ENCODE results near the gene BRINP3. TPM values are rescaled to one million over a fixed set of nuclear protein-coding genes. Genes with fewer than 3 reads are reported as not detected.

The BRINP3 gene
- polyA plus RNA-seq, 2 of the 4 experiments (the other 2 are of a cell fraction), result not detected

DNA sequence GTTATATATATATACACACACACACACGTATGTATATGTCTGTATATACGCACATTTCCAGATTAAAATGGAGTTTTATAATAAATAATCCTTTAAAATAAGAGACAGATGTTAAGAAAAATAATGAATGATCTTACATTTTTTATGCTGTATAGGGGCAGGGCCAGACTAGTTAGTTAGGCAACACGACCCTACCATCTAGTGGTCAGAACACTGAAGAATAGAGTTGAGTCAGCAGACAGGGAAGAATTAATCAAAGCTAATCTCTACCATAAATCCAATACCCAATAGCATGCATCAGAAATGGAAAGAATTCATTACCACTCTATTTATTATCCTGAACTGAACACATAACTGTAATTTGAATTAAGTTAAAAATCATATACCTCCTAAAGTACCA lies 156.7 kb downstream of the BRINP3 start:
- WGBS (ENCODE audit: missing lambda C conversion rate), result 61% methylated on average over 3 of the region's 3 CpGs
- Histone ChIP-seq H3K4me2 (no peak overlapping the region), H3K4me3 (no peak overlapping the region), H3K27ac (no peak overlapping the region), H3K4me1 (no peaks in the 10 kb centered on the region), H3K9me3 (no peaks in the 10 kb centered on the region)
- ATAC-seq, result peak; percentile 80 to 84; a peak in 5 of 6 replicates
- no peak for FAIRE-seq
- ChIA-PET POLR2A (no interaction called here), CTCF (interaction anchor here (0.6 to 1.0 kb wide), 7 partner anchors 9 to 713 kb away, joined by 3 to 4 read pairs (median 3); no protein-coding TSS in a partner anchor)
- peak; percentile 66 for TF ChIP-seq SMC3 (IDR thresholded peaks at IDR 0.05)
- peak; percentile 69 for TF ChIP-seq MAFK (IDR thresholded peaks at IDR 0.05; ENCODE audit: partially characterized antibody)
- TF ChIP-seq RFX5 (IDR thresholded peaks at IDR 0.05), result no peak
- peak; percentile 72 to 76 for TF ChIP-seq RAD21 (conservative IDR thresholded peaks at IDR 0.05 in 1 of 2, IDR thresholded peaks at IDR 0.05 in 1 of 2)
- no peak for TF ChIP-seq JUN (IDR thresholded peaks at IDR 0.05)
- TF ChIP-seq CTCF (IDR thresholded peaks at IDR 0.05), result peak; percentile 54
- no peak for TF ChIP-seq KDM5A (IDR thresholded peaks at IDR 0.05)
- TF ChIP-seq, protein P1, sequence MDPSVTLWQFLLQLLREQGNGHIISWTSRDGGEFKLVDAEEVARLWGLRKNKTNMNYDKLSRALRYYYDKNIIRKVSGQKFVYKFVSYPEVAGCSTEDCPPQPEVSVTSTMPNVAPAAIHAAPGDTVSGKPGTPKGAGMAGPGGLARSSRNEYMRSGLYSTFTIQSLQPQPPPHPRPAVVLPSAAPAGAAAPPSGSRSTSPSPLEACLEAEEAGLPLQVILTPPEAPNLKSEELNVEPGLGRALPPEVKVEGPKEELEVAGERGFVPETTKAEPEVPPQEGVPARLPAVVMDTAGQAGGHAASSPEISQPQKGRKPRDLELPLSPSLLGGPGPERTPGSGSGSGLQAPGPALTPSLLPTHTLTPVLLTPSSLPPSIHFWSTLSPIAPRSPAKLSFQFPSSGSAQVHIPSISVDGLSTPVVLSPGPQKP (IDR thresholded peaks at IDR 0.05; ENCODE audit: low read depth, low read length), result no peak
- DNase-seq (ENCODE audit: low read depth in 1 of 2, low spot score in 1 of 2), result peak in 1 of 2 experiments; percentile 41

DNA sequence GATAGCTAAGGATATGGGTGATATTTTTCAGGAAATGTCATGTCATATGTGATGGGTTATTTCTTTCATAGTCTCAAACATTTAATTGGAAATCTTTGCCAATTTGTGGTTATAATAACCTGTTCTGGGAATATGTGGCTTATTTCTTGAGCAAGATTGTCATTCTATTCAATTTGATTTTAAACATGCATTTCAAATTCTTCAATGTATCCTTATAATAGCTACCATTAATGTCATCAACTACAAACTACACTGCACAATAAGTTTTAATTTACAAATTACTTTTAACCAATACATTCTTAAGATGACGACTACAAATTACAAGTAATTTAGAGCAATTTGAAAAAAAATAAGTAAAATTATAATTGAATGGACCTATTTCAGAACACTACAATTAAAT lies 164.9 kb downstream of the BRINP3 start:
- Histone ChIP-seq H3K27ac (no peak overlapping the region), H3K4me1 (no peaks in the 10 kb centered on the region), H3K4me2 (no peak overlapping the region), H3K9me3 (no peaks in the 10 kb centered on the region), H3K4me3 (no peak overlapping the region)
- 58% methylated on average over 1 of the region's 1 CpG for WGBS (ENCODE audit: missing lambda C conversion rate)
- ChIA-PET CTCF (no interaction called here), POLR2A (no interaction called here)
- DNase-seq (ENCODE audit: low read depth in 1 of 2, low spot score in 1 of 2), result no peak
- no peak for ATAC-seq
- no peak for TF ChIP-seq MYC (IDR thresholded peaks at IDR 0.05; ENCODE audit: borderline replicate concordance, low read length)
- no peak for TF ChIP-seq RFX5 (IDR thresholded peaks at IDR 0.05)
- no peak for TF ChIP-seq PBX3 (IDR thresholded peaks at IDR 0.05)
- TF ChIP-seq JUN (IDR thresholded peaks at IDR 0.05), result no peak
- no peak for TF ChIP-seq RCOR1 (IDR thresholded peaks at IDR 0.05; ENCODE audit: low read depth, low read length)
- no peak for TF ChIP-seq ZNF302 (CRISPR knock-in tag; IDR thresholded peaks at IDR 0.05)
- no peak for TF ChIP-seq JUNB (IDR thresholded peaks at IDR 0.05)
- no peak for TF ChIP-seq HOXA7 (CRISPR knock-in tag; IDR thresholded peaks at IDR 0.05)
- no peak for TF ChIP-seq CTCF (IDR thresholded peaks at IDR 0.05)
- TF ChIP-seq ESRRA (IDR thresholded peaks at IDR 0.05; ENCODE audit: borderline replicate concordance, low read length), result no peak
- no peak for TF ChIP-seq HOXB13 (CRISPR knock-in tag; IDR thresholded peaks at IDR 0.05; ENCODE audit: low read depth)
- no peak for TF ChIP-seq POLR2A (IDR thresholded peaks at IDR 0.05; ENCODE audit: low read length)
- TF ChIP-seq RNF2 (IDR thresholded peaks at IDR 0.05; ENCODE audit: borderline replicate concordance, low read depth), result no peak
- no peak for TF ChIP-seq FOSB (CRISPR knock-in tag; IDR thresholded peaks at IDR 0.05)
- TF ChIP-seq FOXS1 (CRISPR knock-in tag; IDR thresholded peaks at IDR 0.05), result no peak
- TF ChIP-seq BHLHE40 (IDR thresholded peaks at IDR 0.05; ENCODE audit: low read depth, low read length), result no peak
- no peak for TF ChIP-seq SMC3 (IDR thresholded peaks at IDR 0.05)
- FAIRE-seq, result no peak
